ENCODE data around the gene ZNF724. TPM values are rescaled to one million over a fixed set of nuclear protein-coding genes. Genes with fewer than 3 reads are reported as not detected.

Gene ZNF724
- total RNA-seq, 6 experiments from 2014 or later = 0.37 to 3.2 (median 0.65) TPM

- ATAC-seq = peak in 1 of 4 donors; percentile 3
- H3K9me3 ChIP-seq = no peaks in the 10 kb centered on the region
- peaks cover 0 to 24% (median 5%) of the 10 kb centered on the region in 4 donors for H3K36me3 ChIP-seq
Observed at GRCh38 chr19:23262920-23263319, 12.7 kb upstream of the ZNF724 start.

GRCh38 chr19:23261496-23262020, 11.4 kb upstream of the ZNF724 start:
- no peak for TF ChIP-seq CTCF (IDR thresholded peaks at IDR 0.05)
- TF ChIP-seq POLR2A (IDR thresholded peaks at IDR 0.05) = no peak
- intact Hi-C loops (cut with DNase I) = no loop called here
- WGBS (ENCODE audit: insufficient coverage, low coverage, low lambda C conversion rate, missing lambda C conversion rate) = 44% methylated on average over 1 of the region's 3 CpGs
- Histone ChIP-seq H3K9me3 (no peaks in the 10 kb centered on the region), H3K27ac (peak overlapping the region in 1 of 3 donors; percentile 13), H3K4me1 (no peaks in the 10 kb centered on the region), H3K36me3 (peaks cover 0 to 16% (median 2%) of the 10 kb centered on the region in 4 donors), H3K4me3 (no peak overlapping the region), H3K27me3 (no peaks in the 10 kb centered on the region)
- peak in 3 of 4 donors; percentile 63 to 93 (median 75) for ATAC-seq
- DNase-seq = peak in 1 of 3 donors; percentile 88

More at GRCh38 chr19:23262920-23263319, 12.7 kb upstream of the ZNF724 start:
- no peaks in the 10 kb centered on the region for H3K27me3 ChIP-seq
- no peak overlapping the region for H3K4me3 ChIP-seq
- DNase-seq = no peak
- H3K27ac ChIP-seq = no peak overlapping the region
- TF ChIP-seq POLR2A (IDR thresholded peaks at IDR 0.05) (no peak), CTCF (IDR thresholded peaks at IDR 0.05) (no peak)
- intact Hi-C loops (cut with DNase I) = no loop called here
- 81% methylated on average over 3 of the region's 5 CpGs for WGBS (ENCODE audit: insufficient coverage, low coverage, low lambda C conversion rate, missing lambda C conversion rate)
- H3K4me1 ChIP-seq = no peaks in the 10 kb centered on the region

GRCh38 chr19:23260956-23261355, 10.8 kb upstream of the ZNF724 start:
- no peak for DNase-seq
- ATAC-seq = no peak
- Histone ChIP-seq H3K27ac (peak overlapping the region in 1 of 3 donors; percentile 13), H3K9me3 (no peaks in the 10 kb centered on the region), H3K27me3 (no peaks in the 10 kb centered on the region), H3K4me1 (no peaks in the 10 kb centered on the region), H3K4me3 (no peak overlapping the region), H3K36me3 (peaks cover 0 to 16% (median 2%) of the 10 kb centered on the region in 4 donors)
- 74% methylated on average over 5 of the region's 5 CpGs for WGBS (ENCODE audit: insufficient coverage, low coverage, low lambda C conversion rate, missing lambda C conversion rate)
- intact Hi-C loops (cut with DNase I) = no loop called here
- TF ChIP-seq POLR2A (IDR thresholded peaks at IDR 0.05) (no peak), CTCF (IDR thresholded peaks at IDR 0.05) (no peak)

GRCh38 chr19:23259961-23260360, 9.8 kb upstream of the ZNF724 start:
- ATAC-seq (no peak), DNase-seq (no peak)
- TF ChIP-seq CTCF (IDR thresholded peaks at IDR 0.05) = no peak
- TF ChIP-seq POLR2A (IDR thresholded peaks at IDR 0.05) = no peak
- Histone ChIP-seq H3K9me3 (no peaks in the 10 kb centered on the region), H3K4me3 (no peak overlapping the region), H3K27me3 (no peaks in the 10 kb centered on the region), H3K27ac (no peak overlapping the region), H3K4me1 (no peaks in the 10 kb centered on the region), H3K36me3 (peaks cover 0 to 16% (median 2%) of the 10 kb centered on the region in 4 donors)
- intact Hi-C loops (cut with DNase I) = no loop called here
- 79% methylated on average over 2 of the region's 2 CpGs for WGBS (ENCODE audit: insufficient coverage, low coverage, low lambda C conversion rate, missing lambda C conversion rate)
